A673 (cell line): ENCODE results near the gene GLT1D1.

Experiments
- EZH2 ChIP-seq: fragments of 200-600 bp; sonication (generic); IDR thresholded peaks from 2 replicates; pipeline ENCODE4 v1.6.1; 2017; ENCODE audit warnings: borderline replicate concordance, low read depth, mild to moderate bottlenecking, mixed read lengths, antibody characterized with exemption, low read length; ENCODE audit not compliant: poor library complexity, severe bottlenecking
- TF ChIP-seq, protein P1 (sequence below): fragments of 300-800, 200-600 bp; sonication (generic); conservative IDR thresholded peaks from 2 replicates; pipeline ENCODE4 v1.5.1; 2017; ENCODE audit warnings: low read depth, mild to moderate bottlenecking, antibody characterized with exemption, low read length, moderate library complexity, mixed read lengths

DNA sequence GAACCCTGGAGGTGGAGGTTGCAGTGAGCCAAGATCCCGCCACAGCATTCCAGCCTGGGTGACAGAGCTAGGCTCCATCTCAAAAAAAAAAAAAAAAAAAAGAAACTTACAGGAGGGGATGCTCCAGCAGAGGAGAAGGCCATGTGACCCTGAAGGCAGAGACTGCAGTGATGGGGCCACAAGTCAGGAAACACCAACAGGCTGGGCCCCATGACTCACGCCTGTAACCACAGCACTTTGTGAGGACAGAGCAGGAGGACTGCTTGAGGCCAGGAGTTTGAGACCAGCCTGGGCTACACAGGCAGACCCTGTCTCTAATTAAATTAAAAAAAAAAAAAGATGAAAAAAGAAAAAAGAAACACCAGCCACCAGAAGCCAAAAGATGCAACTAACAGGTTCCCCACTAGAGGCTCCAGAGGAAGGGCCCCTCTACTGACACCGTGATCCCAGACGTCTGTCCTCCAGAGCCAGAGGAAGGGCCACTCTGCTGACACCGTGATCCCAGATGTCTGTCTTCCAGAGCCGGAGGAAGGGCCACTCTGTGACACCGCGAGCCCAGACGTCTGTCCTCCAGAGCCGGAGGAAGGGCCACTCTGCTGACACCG lies 9.1 kb upstream of the GLT1D1 start:
- TF ChIP-seq, protein P1, sequence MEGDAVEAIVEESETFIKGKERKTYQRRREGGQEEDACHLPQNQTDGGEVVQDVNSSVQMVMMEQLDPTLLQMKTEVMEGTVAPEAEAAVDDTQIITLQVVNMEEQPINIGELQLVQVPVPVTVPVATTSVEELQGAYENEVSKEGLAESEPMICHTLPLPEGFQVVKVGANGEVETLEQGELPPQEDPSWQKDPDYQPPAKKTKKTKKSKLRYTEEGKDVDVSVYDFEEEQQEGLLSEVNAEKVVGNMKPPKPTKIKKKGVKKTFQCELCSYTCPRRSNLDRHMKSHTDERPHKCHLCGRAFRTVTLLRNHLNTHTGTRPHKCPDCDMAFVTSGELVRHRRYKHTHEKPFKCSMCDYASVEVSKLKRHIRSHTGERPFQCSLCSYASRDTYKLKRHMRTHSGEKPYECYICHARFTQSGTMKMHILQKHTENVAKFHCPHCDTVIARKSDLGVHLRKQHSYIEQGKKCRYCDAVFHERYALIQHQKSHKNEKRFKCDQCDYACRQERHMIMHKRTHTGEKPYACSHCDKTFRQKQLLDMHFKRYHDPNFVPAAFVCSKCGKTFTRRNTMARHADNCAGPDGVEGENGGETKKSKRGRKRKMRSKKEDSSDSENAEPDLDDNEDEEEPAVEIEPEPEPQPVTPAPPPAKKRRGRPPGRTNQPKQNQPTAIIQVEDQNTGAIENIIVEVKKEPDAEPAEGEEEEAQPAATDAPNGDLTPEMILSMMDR, result no peak
- TF ChIP-seq EZH2, result no peak
